ENCODE results near the gene KIAA1217.

Gene KIAA1217, protein sequence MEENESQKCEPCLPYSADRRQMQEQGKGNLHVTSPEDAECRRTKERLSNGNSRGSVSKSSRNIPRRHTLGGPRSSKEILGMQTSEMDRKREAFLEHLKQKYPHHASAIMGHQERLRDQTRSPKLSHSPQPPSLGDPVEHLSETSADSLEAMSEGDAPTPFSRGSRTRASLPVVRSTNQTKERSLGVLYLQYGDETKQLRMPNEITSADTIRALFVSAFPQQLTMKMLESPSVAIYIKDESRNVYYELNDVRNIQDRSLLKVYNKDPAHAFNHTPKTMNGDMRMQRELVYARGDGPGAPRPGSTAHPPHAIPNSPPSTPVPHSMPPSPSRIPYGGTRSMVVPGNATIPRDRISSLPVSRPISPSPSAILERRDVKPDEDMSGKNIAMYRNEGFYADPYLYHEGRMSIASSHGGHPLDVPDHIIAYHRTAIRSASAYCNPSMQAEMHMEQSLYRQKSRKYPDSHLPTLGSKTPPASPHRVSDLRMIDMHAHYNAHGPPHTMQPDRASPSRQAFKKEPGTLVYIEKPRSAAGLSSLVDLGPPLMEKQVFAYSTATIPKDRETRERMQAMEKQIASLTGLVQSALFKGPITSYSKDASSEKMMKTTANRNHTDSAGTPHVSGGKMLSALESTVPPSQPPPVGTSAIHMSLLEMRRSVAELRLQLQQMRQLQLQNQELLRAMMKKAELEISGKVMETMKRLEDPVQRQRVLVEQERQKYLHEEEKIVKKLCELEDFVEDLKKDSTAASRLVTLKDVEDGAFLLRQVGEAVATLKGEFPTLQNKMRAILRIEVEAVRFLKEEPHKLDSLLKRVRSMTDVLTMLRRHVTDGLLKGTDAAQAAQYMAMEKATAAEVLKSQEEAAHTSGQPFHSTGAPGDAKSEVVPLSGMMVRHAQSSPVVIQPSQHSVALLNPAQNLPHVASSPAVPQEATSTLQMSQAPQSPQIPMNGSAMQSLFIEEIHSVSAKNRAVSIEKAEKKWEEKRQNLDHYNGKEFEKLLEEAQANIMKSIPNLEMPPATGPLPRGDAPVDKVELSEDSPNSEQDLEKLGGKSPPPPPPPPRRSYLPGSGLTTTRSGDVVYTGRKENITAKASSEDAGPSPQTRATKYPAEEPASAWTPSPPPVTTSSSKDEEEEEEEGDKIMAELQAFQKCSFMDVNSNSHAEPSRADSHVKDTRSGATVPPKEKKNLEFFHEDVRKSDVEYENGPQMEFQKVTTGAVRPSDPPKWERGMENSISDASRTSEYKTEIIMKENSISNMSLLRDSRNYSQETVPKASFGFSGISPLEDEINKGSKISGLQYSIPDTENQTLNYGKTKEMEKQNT (N-terminal part only)

DNA sequence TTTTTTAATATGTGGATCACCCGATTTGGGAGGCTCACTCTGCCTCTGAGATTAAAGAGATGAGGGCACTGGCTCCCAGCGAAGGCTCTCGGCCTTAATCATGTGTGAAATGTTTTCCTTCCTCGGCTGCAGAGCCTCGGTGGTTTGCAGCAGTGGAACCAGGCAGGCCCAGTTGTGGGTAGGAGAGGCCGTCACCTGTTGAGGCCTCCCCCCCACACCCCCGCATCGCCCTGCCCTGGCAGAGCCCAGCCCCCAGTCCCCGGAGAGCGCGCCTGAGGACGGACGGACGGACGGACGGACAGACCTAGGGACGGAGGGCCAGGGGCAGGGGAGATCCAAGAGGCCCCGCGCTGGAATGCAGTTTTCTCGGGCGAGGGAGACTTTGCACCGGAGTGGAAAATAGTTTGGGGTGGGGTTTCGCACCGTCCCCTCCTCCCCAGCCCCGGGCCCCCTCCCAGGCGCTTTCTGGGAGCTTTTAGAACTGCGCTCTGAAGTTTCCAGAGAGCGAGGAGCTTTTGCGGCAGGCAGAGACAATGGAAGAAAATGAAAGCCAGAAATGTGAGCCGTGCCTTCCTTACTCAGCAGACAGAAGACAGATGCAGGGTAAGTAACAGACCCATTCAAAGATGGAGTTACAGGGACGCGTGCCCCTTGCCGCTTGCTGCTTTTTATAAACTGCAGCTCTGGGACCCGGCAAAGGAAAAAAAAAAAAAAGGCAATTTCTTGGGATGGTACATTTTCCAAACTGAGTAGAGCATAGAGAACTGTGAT is at the start of gene KIAA1217:
TSS of gene KIAA1217 (plus strand) at position 478 of the 771 bp plus-strand sequence. CDS start at position 534, 56 bp downstream.
- no peak for FAIRE-seq

DNA sequence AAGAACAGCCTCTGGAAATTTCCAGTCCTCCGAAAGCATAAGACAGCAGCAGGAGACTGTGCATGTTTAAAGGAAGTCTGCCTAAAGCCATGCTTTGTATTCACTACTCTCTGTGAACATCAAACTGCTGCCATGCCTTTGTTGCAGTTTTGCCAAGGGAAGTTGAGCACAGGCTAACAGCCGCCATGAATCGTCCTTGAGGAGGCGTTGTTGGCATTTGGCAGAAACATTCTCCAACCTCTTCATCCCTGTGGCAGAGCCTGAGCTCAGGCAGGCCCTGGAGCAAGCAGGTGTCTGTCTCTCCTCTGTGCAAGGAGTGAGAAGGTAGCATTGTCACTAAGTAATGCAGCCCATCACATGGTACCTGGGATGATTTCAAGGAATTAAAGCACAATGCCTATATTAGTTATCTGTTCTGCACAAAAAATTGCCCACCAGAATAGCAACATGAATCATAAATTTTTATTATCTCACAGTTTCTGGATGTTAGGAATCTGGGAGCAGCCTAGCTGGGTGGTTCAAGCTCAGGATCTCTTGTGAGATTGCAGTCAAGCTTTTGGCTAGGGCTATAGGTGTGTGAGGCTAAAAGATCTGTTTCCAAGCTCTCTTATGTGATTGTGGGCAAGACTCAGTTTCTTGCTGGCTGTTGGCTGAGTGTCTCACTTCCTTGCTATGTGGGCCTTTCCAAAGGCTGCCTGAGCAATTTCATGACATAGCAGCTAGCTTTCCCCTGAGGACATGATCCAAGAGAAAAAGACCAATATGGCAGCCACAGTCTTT is 46.5 kb upstream of the KIAA1217 start:
- no peak for FAIRE-seq

- FAIRE-seq: no peak
These were observed 45.5 kb upstream of the KIAA1217 start for GRCh38 chr10:24163485-24163884.

- no peak for FAIRE-seq
These were observed 40.4 kb upstream of the KIAA1217 start for GRCh38 chr10:24168258-24169170.

- no peak for FAIRE-seq
These were observed 38.7 kb upstream of the KIAA1217 start for GRCh38 chr10:24170199-24170598.

DNA sequence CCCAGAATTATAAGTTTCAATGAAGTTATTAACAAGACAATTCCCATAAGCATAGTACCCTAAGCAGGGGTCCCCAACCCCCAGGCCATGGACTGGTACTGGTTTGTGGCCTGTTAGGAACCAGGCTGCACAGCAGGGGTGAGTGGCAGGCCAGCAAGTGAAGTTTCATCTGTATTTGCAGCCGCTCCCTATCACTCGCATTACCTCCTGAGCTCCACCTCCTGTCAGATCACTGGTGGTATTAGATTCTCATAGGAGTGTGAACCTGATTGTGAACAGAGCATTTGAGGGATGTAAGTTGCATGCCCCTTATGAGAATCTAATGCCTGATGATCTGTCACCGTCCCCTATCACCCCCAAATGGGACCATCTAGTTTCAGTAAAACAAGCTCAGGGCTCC is 36.0 kb upstream of the KIAA1217 start:
- FAIRE-seq: no peak

- FAIRE-seq: no peak
These were observed 34.9 kb upstream of the KIAA1217 start for GRCh38 chr10:24174014-24174413.

- no peak for FAIRE-seq
These were observed 32.3 kb upstream of the KIAA1217 start for GRCh38 chr10:24176658-24177057.

- no peak for FAIRE-seq
These were observed 31.3 kb upstream of the KIAA1217 start for GRCh38 chr10:24177636-24178035.

- FAIRE-seq: no peak
These were observed 28.0 kb upstream of the KIAA1217 start for GRCh38 chr10:24180891-24181290.

- no peak for FAIRE-seq
These were observed 24.5 kb upstream of the KIAA1217 start for GRCh38 chr10:24184455-24184854.

DNA sequence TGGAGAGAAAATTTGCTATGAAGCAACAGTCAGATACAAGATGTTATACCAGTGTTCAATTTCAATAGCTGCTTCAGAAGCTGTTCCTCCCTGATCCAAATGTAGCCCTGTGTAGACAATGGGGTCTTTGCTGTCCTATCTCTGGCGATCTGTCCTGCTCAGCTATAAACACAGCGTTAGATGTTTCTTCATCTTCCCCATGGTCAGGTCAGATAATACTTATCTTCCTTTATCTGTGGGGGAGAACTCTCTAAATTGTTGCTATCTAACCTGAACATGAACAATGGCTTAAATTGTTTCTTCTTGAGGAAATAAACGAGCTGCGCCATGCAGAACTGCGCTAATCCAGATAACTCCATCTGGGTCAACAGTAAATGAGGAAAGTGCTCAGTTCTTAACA is 15.6 kb upstream of the KIAA1217 start:
- FAIRE-seq: no peak

- no peak for FAIRE-seq
These were observed 11.7 kb upstream of the KIAA1217 start for GRCh38 chr10:24197263-24197662.

- FAIRE-seq: no peak
These were observed 7.3 kb upstream of the KIAA1217 start for GRCh38 chr10:24201503-24202180.

DNA sequence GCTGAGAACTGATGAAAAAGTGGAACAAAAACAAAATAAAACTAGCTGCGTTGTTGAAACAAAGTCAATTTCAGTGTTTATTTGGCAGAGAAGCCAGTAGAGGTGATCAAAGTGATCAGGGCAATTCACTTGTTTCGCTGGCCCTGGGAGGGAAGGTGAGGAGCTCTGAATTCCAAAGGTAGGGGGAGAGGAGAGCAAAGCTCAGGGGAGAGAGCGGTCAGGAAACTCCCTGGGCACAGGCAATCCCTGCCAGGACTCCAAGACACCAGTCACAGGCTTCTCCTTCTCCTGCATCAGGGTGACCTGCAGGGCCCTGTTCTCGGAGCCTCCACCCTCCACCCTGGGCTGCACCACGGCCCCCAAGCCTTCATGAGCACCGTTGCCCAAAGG is 6.8 kb upstream of the KIAA1217 start:
- no peak for FAIRE-seq

GRCh38 chr10:24205821-24206220 is 3.1 kb upstream of the KIAA1217 start:
- no peak for FAIRE-seq

DNA sequence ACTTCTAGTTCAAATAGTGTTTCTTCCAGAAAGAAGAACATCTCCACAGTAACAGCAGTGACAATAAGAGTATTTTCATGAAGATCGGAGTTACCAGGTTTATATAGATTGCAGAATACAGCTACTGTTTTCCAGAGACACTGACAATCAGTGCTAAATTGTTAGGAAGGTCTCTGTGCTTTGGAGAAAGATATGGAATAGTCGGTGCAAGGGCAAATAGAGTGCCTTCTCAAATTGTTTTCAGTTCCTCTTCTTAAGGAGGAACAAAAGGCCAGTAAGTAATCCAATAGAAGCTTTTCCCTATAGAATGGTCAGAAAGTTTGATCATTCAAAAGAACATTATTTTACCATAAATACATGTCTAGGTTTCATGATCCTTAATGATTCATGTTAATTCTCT is 2.6 kb upstream of the KIAA1217 start:
- FAIRE-seq: no peak

- FAIRE-seq: no peak
These were observed 2.0 kb upstream of the KIAA1217 start for GRCh38 chr10:24206926-24207325.

DNA sequence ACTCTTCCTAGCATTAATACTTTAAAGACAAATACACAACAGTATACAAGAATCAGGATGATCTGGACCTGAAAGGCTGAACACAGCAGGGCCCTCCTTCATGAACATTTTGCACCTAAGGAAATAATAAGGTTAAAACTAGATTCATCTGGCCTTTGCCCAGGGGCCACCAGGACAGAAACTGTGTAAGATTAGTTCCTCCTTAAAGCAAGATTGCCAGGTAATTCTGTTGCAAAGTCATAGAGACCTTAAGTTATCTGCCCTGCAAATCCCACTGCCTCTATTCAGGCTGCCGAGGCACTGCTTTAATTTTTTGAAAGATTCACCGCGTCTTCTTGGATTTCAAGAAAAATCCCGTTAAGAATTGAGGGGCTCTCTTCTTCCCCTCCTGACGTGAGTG is 1.6 kb upstream of the KIAA1217 start:
- FAIRE-seq: no peak
